Activated effector memory CD4-positive, alpha-beta T cell treated with anti-CD3 and anti-CD28 coated beads, Interleukin-2, amount 50 U/mL, for 16 hours (primary cell): ENCODE data around the gene SAMD7.

Experiments
- DNase-seq: peaks from one replicate; pipeline ENCODE4 v3.0.0-alpha.2; 2020

The SAMD7 gene

DNA sequence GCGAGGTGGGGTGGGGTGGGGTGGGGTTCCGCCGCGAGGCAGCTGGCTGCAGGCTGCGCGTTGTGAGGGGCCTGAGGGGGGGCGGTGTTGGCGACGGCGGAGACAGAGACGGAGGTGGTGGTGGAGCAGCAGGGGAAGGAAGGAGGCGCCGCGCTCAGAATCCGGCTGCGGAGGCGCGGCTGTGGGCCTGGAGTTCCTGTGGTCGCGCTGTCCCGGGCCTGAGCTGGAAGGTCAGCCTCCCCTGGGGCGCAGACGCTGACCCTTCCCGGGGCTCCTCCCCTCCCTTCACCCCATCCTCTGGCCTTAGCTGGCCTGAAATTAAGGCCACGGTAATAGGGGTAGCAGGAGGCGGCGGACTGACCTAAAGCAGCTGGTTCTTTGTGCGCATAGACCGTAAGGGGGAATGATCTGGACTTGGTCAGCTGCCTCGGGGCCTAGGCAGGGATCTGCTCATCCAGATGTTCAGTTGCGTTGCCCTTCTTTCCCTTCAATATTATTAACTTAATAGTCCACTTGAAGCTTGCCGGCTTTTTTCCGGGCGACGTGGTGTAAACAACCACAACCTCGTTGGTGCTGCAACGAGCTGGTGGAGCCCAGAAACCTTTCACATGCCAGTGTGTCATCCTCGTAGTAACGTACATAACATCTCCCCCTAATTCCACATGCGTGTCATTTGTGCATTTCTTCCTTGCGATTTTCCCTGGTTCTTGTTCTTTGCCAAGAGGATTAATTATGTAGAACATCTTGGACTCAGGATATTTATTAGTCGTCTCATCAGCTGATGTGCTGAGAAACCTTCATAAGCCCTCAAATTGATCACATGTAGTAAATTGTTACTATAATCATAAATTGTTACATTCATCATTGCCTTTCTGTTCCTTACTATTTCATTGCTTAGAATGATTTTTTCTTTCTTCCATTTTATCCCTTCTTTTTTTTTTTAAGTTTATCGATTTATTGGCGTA lies 55.9 kb downstream of the SAMD7 start:
- DNase-seq = peak; percentile 75

DNA sequence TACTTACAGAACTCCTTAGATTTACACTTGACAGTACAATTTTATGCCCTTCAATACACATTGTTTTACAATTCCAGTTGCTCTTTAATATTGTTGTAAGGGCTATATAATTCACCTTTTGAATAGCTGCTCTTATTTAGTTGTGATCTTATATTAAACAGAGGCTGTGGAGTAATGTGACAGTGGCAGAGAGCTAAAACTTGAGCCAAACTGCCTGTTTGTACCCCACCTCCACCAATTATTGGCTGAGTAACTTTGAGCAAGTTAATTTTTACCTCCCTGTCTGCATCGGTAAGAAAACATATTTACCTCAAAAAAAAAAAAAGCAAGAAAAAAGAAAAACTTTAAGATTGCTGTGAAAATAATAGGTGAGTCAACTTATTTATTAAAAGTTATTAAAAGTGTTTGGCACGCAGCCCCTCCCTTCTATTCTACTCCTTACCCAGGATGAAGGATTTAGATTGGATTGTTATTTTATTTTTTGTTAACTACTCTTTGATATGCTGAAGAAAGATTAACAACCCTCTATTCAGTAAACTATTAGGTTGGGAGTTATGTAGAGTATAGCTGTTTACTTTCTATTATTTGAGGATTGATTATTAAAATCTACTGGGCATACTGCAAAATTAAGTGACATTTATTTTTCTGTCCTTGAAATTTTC lies 57.0 kb downstream of the SAMD7 start:
- no peak for DNase-seq

DNA sequence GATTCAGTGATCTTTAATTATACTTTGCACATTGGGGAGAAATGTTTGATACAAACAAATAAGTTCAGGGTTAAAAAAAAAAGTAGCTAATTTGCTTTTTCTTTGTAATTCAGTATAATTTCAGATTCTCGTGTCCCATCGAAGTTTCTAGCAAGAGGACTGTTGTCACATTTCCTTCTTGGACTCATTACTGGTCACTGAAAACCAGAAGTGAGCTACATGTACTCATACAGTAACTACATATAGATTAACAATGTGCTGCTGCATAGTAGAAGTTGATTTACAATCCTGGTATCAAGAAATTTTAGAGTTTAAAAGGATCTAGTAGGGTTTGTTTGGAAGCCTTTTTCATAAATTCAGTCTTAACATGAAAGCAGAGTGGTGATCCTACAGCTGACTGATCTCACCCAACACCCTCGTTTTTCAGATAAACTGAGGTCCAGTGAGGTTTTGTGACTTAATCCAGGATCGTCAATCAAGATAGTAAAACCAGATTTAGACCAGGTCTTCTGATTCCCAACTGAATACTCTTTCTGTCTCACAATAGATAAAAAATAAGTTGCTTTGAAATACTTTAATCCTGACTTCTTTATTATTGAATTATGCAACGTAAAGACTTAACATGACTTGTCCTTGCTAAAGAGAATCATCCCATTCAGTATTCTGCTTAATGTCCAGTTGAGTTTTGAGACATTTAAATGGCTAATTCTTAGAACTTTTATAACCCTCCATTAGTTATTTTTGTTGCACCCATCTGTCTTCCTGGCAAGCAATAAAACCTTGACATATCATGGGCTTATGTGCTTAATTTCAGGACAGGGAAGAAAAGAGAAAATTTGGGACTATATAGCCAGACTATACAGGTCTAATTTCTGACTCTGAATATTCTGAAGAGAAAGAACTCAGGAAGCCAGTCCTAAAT lies 58.1 kb downstream of the SAMD7 start:
- DNase-seq = no peak

DNA sequence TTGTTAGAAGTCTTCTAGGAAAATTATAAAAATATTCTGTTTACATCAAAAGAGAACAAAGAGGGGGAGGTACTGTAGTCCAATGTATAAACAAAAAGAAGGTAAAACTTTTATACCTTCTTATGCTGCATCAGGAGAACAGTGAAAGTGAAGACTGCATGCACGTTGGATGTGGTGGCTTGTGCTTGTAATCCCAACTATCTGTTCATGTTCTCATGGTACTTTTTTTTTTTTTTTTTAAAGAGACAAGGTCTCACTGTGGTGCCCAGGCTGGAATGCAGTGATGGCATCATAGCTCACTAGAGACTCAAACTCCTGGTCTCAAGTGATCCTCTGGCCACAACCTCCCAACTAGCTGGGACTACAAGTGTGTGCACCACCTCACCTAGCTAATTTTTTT lies 59.5 kb downstream of the SAMD7 start:
- DNase-seq = no peak

DNA sequence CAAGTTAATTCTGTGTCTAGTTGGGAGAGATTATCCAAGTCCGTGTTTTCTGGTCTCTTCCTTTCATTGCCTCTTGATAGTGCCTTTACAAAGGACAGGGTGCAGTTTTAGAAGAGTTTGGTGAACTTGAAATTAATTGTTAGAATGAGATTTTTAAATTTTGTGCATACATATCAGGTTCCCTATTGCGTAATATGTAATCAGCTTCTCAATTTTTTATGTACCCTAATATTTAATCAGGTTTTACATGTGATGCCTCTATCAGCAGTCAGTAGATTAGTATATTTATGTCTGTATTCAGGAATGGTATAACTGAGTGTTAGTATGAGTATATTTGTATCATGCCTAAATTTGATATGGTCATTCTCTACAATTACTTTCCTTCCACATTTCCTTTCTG lies 60.1 kb downstream of the SAMD7 start:
- DNase-seq = no peak

DNA sequence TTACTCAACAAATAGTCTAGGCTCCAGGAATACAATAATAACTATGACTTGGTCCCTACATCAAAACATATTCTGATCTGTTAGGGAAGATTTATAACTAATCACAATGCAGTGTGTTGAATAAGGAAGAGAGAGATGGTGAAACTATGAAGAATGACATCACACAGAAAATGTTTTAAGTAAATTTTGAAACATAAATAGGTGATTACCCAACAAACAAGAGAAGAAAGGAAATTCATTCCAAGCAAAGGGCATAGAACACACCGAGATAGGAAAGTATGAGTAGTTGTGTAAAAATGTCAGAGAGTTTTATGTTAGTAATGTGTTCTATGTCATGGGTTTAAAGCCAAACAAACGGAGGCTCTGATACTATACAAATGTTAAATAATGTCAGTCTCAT lies 68.7 kb downstream of the SAMD7 start:
- no peak for DNase-seq

DNA sequence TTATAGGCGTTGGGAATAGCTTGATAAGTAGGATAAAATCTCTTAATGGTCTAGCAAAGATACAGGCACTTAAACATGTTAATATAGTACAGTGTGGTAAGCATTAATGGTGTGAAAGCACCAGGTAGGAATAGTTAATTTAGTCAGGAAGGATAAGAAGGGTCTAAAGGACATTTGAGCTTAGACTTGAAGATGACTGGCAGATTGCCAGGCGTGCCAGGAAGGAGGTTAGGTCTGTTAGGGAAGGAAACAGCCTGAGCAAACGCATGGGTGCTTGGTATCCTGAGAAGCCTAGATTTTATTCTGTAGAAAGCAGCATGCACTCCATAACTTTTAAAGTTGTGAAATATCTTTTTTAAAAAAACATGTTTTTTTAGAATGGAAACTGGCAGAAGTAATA lies 72.9 kb downstream of the SAMD7 start:
- DNase-seq = no peak
